ENCODE data around the gene CIZ1.
"Not testable (repeated sequence)": the region's sequence is repeated elsewhere in the genome, so short reads cannot be mapped to it uniquely, and the experiment has no call there.

- not testable (repeated sequence) for TF ChIP-seq ZNF3 (CRISPR knock-in tag; IDR thresholded peaks at IDR 0.05); POLR2AphosphoS2 (IDR thresholded peaks at IDR 0.05; ENCODE audit: low read length); ZNF79 (CRISPR knock-in tag; IDR thresholded peaks at IDR 0.05; ENCODE audit: low read depth); POLR2A (conservative IDR thresholded peaks at IDR 0.05); SMAD3 (CRISPR knock-in tag; conservative IDR thresholded peaks at IDR 0.05)
- TF ChIP-seq ZBTB33 (CRISPR knock-in tag; IDR thresholded peaks at IDR 0.05), result peak; percentile 99
- TF ChIP-seq CTCF (IDR thresholded peaks at IDR 0.05 in 2 of 3, conservative IDR thresholded peaks at IDR 0.05 in 1 of 3; ENCODE audit: insufficient read depth in 2 of 3, low read depth in 1 of 3, low read length in 3 of 3), result peak; percentile 62 to 74 (median 66)
Observed at GRCh38 chr9:128181480-128181879, 9.9 kb downstream of the CIZ1 start.

Data from K562 (cell line).